Kidney glomerular epithelial cell (primary cell): ENCODE results near the gene CYP4F12.
"Not testable (repeated sequence)": the region's sequence is repeated elsewhere in the genome, so short reads cannot be mapped to it uniquely, and the experiment has no call there.

Experiments used
- DNase-seq: peaks from one replicate; lab custom pipeline; 2025; lab: John Stamatoyannopoulos, UW

Gene CYP4F12

DNA sequence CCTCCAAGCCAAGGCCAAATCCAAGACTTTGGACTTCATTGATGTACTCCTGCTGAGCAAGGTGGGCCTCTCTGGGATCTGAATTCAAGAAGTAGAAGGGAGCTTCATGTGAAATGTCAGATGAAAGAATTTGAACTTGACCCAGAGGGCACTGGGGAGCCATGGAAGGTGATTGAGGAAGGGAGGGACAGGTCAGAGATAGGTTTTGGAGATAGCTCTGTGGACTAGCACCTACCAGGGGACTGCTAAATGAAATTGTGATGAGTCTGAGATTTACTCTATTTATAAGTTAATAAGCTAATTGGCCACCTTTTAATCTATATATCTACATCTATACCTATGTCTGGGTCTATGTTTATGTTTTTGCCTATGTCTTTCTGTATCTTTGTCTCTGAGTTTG is 22.8 kb upstream of the CYP4F12 start:
- DNase-seq, result not testable (repeated sequence)

DNA sequence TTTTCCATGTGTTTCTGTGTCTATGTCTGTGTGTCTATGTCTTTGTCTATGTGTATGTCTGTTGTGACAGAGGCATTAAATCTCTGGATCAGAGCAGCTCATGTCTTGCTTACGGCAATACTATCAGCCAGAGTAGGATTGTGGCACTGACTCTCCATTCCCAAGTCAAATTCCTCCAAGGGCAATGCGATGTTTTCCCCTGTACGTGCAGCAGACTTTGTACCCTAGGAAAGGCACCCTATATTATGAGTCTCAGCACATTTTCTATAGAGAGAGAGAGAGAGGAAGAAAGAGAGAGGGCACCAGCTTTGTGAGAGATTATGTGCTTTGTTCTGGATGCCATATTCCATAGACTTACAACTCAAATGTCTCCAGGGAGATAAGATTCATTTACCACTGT is 21.1 kb upstream of the CYP4F12 start:
- DNase-seq, result no peak

DNA sequence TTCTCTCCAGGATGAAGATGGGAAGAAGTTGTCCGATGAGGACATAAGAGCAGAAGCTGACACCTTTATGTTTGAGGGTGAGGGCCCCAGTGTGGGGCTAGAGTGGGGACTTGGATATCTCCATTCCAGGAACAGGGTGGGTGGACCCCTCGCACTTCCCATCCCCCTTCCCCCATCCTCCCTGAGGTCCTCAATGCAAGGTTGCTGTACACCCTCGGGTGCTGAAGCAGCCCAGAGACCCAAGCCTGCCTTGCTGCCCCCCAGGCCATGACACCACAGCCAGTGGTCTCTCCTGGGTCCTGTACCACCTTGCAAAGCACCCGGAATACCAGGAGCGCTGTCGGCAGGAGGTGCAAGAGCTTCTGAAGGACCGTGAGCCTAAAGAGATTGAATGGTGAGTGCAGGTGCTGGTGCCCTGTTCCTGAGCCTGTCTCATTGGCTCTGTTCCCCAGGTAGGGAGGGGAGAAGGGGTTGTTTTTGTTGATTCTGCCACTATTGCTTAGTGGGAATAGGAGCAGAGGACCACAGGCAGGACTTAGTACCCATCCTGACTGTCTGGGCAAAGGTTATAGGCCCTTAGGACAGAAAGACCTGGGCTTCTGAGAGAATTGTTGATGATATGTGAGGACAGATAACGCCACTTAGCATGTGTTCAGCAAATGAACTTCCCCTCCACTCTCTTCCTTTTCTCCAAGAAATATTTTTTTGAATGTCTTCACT is 20.2 kb upstream of the CYP4F12 start:
- DNase-seq, result no peak

DNA sequence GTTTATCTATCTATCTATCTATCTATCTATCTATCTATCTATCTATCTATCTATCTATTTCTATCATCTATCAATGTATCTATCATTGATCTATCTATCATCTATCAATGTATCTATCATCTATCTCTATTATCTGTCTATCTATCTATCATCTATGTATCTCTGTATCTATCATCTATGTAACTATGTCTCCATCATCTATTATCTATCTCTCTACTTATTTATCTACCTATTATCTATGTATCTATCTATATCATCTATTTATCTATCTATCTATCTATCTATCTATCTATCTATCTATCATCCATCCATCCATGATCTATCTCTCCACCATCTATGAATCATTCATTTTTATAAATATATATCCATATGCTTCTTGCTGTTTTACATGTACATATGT is 16.4 kb upstream of the CYP4F12 start:
- DNase-seq, result no peak

DNA sequence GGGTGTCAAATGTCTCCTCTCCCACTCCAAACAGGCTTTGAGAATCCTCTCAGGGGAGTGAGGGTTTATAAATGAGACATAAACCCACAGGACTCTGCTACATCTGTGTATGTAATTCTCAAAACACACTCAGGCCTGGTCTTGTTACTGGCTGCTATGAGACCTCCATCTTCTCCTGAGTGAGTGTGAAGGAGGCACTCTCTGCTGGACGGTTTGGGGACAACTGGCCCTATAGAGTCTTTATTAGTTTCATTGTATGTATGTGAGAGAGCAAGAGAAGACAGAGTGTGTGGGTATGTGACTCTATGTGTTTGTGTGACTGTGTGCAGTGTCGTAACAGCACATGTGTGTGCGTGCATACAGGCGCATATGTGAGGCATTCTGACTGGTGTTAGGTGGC is 9.6 kb upstream of the CYP4F12 start:
- DNase-seq, result no peak

DNA sequence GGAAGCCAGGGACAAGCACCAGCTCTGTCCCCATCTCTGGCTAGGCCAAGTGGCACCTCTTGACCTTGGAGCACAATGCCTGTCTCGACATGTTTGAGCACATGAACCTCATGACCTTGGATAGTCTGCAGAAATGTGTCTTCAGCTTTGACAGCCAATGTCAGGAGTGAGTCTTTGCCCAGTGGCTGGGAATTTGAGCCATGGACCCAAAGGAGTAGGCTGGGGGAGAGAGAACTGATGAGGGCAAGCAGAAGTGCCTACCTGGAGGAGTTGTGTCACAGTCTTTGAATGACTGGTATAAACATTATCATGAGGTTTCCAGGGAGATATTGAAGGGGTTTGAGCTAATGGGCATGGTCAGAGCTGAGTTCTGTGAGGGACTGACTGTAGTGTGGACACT is 6.7 kb upstream of the CYP4F12 start:
- no peak for DNase-seq

DNA sequence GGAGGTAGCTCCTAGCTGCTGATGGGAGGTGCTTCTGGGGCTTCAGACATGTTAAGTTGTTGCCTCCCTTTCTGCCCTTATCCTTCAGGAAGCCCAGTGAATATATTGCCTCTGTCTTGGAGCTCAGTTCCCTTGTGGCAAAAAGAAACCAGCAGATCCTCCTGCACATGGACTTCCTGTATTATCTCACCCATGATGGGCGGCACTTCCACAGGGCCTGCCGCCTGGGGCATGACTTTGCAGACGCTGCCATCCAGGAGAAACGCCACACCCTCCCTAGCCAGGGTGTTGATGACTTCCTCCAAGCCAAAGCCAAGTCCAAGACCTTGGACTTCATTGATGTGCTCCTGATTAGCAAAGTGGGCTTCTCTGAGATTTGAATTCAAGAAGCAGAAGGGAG is 6.0 kb upstream of the CYP4F12 start:
- no peak for DNase-seq

DNA sequence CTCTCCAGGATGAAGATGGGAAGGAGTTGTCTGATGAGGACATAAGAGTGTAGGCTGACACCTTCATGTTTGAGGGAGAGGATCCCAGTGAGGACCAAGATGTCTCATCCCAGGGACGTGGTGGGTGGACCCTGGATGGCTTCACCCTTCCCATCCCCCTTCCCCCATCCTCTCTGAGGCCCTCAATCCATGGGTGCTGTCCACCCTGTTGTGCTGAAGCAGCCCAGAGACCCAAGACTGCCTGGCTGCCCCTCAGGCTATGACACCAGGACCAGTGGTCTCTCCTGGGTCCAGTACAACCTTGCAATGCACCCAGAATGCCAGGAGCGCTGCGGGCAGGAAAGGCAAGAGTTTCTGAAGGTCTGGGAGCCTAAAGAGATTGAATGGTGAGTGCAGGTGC is 3.4 kb upstream of the CYP4F12 start:
- no peak for DNase-seq

DNA sequence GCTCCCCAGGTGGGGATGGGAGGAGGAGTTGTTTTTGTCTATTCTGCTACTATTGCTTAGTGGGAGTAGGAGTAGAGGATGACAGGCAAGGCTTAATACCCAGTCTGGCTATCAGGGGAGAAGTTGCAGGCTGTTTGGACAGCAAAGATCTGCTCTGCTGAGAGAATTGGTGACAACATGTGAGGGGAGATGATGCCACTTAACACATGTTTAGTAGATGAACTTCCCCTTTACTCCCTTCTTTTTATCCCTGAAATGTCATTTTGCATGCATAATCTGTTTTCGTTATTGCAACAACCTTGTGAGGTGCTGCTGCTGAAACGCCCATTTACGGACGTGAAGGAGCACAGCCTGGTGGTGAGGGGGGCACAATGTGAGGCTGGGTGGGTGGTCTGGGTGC is 3.0 kb upstream of the CYP4F12 start:
- no peak for DNase-seq

DNA sequence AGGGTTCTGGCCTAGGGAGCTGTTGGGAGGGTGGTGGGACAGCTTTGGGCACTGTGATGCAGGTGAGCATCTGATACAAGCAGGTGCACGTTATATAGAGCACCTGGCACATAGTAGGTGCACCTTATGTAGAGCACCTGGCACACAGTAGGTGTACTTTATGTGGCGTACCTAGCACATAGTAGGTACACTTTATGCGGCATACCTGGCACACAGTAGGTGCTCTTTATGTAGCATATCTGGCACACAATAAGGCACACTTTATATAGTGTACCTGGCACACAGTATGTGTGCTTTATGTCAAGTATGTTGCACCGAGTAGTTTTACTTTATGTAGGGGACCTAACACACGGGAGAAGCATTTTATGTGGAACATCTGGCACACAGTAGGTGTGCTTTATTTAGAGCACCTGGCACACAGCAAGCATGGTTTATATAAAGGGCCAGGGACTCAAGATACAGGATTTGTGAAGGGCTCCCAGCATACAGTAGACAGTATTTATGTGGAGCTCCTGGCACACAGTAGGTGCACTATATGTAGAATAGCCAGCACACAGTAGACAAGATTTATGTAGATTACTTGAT is 1.6 kb upstream of the CYP4F12 start:
- DNase-seq, result no peak

DNA sequence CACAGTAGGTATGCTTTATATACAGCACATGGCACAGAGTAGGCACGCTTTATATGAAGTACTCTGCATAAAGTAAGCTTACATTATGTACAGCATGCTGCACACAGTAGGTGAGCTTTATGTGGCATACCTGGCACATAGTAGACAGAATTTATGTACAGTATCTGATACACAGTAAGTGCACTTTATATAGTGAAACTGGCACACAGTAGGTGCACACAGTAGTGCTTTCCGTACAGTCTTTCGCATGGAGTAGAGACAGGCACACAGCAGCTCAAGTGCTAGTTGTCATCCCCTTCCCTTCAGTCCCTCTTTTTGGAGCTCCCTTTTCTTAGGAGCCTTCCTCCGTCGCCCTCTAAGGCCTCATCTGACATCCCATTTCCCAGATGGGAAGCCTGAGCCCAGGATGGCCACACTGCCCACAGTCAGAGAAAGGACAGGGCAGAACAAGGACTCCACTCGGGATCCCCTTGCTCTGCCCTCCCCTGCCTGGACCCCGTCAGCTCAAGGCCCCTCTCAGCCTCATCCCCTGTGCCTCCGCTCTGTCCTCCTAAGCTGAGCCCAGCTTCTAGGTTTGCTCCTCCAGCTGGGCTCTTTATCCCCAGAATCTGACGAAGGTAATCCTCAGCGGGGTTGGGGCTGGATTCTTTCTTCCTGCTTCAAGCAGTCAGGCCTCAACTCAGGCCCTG is 852 bp upstream of the CYP4F12 start:
- DNase-seq, result no peak

DNA sequence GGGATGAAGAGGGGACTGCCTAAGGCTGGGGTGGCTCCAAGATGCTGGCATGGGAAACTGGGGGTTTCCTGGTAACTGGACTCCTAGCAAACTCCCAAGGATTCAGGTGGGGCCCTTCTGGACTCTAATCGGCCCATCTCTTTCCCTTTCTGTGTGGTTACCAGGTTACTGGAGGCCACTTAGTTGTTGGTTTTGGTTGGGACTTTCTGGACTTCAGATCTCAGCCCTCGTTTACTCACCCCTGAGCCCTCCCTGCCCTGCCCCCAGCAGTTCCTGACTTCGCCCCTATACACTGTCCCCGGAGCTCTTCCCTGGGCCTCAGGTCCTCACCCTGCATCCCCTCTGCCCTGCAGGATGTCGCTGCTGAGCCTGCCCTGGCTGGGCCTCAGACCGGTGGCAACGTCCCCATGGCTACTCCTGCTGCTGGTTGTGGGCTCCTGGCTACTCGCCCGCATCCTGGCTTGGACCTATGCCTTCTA is 328 bp downstream of the CYP4F12 start:
- DNase-seq, result no peak

DNA sequence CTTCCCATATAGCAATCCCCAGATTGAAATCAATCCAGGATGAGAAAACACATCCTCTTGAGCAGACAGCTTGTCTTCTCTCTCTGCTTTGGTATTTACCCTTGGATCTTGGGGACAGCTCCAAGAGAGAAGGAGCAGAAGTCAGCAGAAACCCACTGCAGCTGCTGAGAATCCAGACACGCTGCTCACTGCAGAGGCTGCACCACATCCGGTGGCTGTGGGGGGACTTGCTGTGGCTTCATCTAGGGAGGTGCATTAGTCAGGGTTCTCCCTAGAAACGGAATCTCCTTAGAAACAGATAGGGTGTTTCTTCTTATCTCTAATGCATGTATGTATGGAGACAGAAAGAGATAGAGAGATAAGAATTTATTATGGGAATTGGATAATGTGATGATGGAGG is 2.7 kb downstream of the CYP4F12 start:
- no peak for DNase-seq

DNA sequence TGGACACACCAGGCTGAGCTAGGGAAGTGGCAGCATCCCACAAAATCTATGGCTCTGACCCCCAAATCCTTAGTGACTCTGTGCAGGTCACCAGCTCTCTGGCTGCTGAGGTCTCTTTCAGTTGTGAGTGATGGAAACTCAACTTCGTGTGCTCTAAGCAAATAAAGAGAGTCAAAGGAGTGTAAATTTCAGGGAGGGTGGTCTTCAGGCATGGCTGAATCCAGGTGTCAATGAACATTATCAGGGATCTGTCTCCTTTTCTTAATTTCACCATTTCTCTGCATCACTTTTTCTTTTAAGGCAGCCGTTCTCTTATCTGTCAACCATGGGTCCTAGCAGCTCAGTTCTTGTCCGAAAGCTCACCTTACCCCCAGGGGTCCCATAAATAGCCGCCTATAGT is 6.2 kb downstream of the CYP4F12 start:
- DNase-seq, result no peak

DNA sequence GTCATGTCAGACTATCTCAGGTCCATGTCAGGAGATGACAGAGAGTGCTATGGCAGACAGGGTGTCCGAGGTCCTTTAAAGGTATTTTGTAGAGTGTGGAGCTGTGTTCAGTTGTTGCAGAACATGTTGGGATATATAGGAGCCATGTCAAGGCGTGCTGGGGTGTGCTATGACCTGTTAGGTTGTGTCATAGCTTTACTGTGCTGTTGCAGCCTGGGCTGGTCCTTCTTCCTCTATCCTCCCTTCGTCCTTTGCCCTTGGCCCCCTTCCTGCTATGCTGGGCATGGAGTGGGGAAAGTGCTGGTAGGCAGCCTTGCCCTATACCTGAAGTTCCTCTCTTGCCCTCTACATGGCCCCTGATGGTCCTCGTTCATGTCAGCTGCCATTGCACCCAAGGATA is 7.0 kb downstream of the CYP4F12 start:
- DNase-seq, result not testable (repeated sequence)

DNA sequence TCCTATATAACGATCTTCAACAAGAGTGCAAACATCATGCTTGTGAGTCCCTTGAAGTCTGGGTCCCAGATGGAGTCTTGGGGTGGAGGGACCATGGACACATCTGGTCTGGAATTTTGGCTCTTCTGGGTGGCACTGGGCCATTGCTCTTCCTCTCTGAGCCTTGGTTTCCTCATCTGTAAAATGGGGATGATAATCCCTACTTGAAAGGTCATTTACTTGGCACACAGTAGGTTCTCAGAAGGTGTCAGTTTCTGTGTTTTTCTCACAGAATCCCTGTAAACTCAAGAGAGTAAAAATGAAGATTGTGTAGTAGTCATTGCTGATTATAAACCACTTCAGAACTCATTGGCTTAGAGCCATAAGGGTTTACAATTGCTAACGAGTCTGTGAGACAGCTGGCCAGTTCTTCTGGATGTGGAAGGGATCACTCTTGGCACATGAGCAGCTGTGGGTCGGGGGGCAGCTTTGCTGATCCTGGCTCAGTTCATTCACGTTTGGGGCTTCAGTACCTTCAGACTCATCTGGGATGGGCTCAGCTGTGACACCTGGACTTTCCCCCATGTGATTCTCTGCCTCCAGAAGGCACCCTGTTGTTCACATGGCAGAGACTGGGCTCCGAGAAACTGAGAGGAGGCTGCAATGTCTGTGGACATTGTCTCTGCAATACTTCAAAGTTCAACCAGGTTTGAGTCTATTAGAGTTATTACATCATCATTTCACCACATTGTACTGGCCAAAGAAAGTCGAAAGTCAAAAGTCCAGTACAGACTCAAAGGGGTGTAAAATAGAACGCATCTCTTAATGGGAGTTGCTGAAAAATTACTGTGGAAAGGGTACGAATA is 7.8 kb downstream of the CYP4F12 start:
- no peak for DNase-seq

DNA sequence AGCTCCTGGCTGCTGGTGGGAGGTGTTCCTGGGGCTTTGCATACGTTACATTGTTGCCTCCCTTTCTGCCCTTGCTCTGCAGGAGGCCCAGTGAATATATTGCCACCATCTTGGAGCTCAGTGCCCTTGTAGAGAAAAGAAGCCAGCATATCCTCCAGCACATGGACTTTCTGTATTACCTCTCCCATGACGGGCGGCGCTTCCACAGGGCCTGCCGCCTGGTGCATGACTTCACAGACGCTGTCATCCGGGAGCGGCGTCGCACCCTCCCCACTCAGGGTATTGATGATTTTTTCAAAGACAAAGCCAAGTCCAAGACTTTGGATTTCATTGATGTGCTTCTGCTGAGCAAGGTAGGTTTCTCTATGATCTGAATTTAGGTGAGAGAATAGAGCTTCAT is 10.5 kb downstream of the CYP4F12 start:
- DNase-seq, result no peak

DNA sequence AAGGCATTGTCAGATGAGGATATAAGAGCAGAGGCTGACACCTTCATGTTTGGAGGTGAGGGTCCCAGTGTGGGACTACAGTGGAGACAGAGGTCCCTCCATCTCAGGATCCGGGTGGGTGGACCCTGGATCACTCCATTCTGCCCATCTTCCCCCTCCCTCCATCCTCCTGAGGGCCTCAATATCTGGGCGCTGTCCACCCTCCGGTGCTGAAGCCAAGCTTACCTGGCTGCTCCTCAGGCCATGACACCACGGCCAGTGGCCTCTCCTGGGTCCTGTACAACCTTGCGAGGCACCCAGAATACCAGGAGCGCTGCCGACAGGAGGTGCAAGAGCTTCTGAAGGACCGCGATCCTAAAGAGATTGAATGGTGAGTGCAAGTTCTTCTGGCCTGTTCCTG is 11.9 kb downstream of the CYP4F12 start:
- no peak for DNase-seq

DNA sequence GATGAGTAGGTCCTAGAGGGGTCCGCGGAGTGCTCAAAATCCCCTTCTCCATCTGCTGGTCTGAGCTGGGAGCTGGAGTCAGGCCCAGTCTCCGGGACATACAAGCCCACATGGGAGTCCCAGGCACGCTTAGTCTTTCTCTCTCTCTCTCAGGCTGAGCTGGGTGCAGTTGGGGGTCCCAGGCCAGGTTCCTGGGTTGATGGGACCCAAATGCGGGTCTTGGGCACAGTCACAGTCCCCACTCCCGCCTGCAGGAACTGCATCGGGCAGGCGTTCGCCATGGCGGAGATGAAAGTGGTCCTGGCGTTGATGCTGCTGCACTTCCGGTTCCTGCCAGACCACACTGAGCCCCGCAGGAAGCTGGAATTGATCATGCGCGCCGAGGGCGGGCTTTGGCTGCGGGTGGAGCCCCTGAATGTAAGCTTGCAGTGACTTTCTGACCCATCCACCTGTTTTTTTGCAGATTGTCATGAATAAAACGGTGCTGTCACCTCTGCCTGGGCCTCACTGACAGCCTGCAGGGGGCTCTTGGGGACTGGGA is 23.8 kb downstream of the CYP4F12 start:
- no peak for DNase-seq

DNA sequence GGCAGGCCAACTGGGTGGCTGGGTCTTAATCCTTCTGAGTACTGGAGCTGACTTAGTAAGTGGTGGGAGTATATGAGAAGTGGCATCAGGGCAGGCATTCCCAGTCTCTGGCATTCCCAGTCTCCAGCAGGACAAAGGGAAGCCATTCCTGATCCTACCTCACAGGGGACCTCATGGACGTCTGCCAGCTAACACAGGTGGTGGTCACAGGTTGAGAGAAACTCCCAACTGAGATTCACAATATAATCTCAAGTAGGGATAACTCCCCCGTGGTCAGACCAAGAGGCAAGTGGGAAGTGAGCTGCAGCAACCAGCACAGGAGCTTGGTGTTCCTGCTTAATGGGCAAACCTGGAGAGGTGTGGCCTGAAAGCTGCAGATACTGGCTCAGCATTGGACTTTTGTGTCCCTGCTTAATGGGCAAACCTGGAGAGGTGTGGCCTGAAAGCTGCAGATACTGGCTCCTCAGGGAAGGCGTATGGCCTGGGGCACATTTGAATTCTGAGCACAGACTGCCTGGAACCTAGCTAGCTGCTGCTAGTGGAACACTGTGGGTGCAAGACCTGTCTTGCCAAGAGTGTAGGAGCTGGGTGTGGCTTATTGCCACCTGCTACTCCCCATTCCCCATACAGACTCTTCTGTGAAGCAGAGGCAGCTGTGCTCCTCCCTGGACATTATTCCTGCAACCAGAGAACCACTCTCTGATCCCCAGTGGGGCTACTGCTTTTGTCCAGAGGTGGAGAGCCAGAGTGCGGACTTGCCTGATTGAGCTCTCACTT is 29.1 kb downstream of the CYP4F12 start:
- DNase-seq, result no peak

DNA sequence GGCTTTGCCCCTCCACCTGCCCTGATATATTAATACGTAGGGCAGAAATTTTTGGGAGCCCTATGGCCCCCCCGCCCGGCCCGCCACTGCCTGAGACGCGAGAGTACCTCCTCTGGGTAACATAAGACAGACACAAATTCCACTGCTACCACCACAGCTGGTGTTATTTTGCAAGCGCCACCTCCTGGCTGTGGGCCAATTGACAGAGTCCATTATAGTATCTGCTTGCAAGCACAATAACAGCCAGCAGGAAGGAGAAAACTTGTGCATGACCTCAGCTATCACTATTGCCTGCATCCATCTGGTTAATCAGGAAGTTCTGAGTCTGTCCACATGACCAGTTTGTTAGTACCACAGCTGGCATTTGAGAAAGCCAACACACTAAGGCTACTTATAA is 29.6 kb downstream of the CYP4F12 start:
- DNase-seq, result no peak
